ENCODE measurements around the gene GATAD2A. TPM values are rescaled to one million over a fixed set of nuclear protein-coding genes. Genes with fewer than 3 reads are reported as not detected.
A peak's percentile ranks its signal among the peaks of the same experiment; 100 is the strongest.

GATAD2A gene
- total RNA-seq, 1 donor from 2014 or later, result 82.6 TPM

GRCh38 chr19:19381007-19381926 is 24.2 kb upstream of the GATAD2A start:
- no peaks in the 10 kb centered on the region for H3K36me3 Mint-ChIP-seq (ENCODE audit: low read depth)
- H3K4me1 Mint-ChIP-seq (ENCODE audit: low read depth), result peaks cover 9% of the 10 kb centered on the region
- no peak for TF ChIP-seq CTCF (IDR thresholded peaks at IDR 0.05)
- H3K4me3 Mint-ChIP-seq (ENCODE audit: unreplicated experiment), result no peak overlapping the region
- H3K9me3 Mint-ChIP-seq (ENCODE audit: low read depth), result no peaks in the 10 kb centered on the region
- H3K27ac Mint-ChIP-seq (ENCODE audit: unreplicated experiment), result no peak overlapping the region
- no peak for DNase-seq (ENCODE audit: low spot score)
- no peaks in the 10 kb centered on the region for H3K27me3 Mint-ChIP-seq (ENCODE audit: low read depth)

- peaks cover 16% of the 10 kb centered on the region for H3K4me1 Mint-ChIP-seq (ENCODE audit: low read depth)
- H3K9me3 Mint-ChIP-seq (ENCODE audit: low read depth), result no peaks in the 10 kb centered on the region
- no peak for DNase-seq (ENCODE audit: low spot score)
- H3K27ac Mint-ChIP-seq (ENCODE audit: unreplicated experiment), result no peak overlapping the region
- TF ChIP-seq CTCF (IDR thresholded peaks at IDR 0.05), result no peak
- no peaks in the 10 kb centered on the region for H3K27me3 Mint-ChIP-seq (ENCODE audit: low read depth)
- H3K36me3 Mint-ChIP-seq (ENCODE audit: low read depth), result no peaks in the 10 kb centered on the region
- H3K4me3 Mint-ChIP-seq (ENCODE audit: unreplicated experiment), result no peak overlapping the region
These were observed 23.4 kb upstream of the GATAD2A start for GRCh38 chr19:19382118-19382517.

- no peak for TF ChIP-seq CTCF (IDR thresholded peaks at IDR 0.05)
- H3K27me3 Mint-ChIP-seq (ENCODE audit: low read depth), result no peaks in the 10 kb centered on the region
- no peak overlapping the region for H3K27ac Mint-ChIP-seq (ENCODE audit: unreplicated experiment)
- H3K9me3 Mint-ChIP-seq (ENCODE audit: low read depth), result no peaks in the 10 kb centered on the region
- peaks cover 32% of the 10 kb centered on the region for H3K4me1 Mint-ChIP-seq (ENCODE audit: low read depth)
- DNase-seq (ENCODE audit: low spot score), result no peak
- H3K4me3 Mint-ChIP-seq (ENCODE audit: unreplicated experiment), result peak overlapping the region; percentile 76
- no peaks in the 10 kb centered on the region for H3K36me3 Mint-ChIP-seq (ENCODE audit: low read depth)
These were observed 21.0 kb upstream of the GATAD2A start for GRCh38 chr19:19384486-19384885.

GRCh38 chr19:19385131-19385895 is 20.2 kb upstream of the GATAD2A start:
- H3K36me3 Mint-ChIP-seq (ENCODE audit: low read depth), result no peaks in the 10 kb centered on the region
- peak; percentile 100 for DNase-seq (ENCODE audit: low spot score)
- H3K9me3 Mint-ChIP-seq (ENCODE audit: low read depth), result no peaks in the 10 kb centered on the region
- no peaks in the 10 kb centered on the region for H3K27me3 Mint-ChIP-seq (ENCODE audit: low read depth)
- peak overlapping the region; percentile 76 for H3K4me3 Mint-ChIP-seq (ENCODE audit: unreplicated experiment)
- TF ChIP-seq CTCF (IDR thresholded peaks at IDR 0.05), result no peak
- H3K4me1 Mint-ChIP-seq (ENCODE audit: low read depth), result peaks cover 32% of the 10 kb centered on the region
- peak overlapping the region; percentile 93 for H3K27ac Mint-ChIP-seq (ENCODE audit: unreplicated experiment)
